Immature natural killer cell (primary cell): ENCODE data around the gene MICA. TPM values are rescaled to one million over a fixed set of nuclear protein-coding genes. Genes with fewer than 3 reads are reported as not detected.
"Not testable (repeated sequence)": the region's sequence is repeated elsewhere in the genome, so short reads cannot be mapped to it uniquely, and the experiment has no call there.

Experiments used
- DNase-seq, 3 donors: peaks; one replicate each; pipeline ENCODE4 v3.0.0; 2022; ENCODE audit warnings: mixed read lengths in 1 of 3
- H3K27ac Mint-ChIP-seq, 6 donors: one replicate each; pipeline ENCODE4 v1.8.0; 2020; ENCODE audit warnings: mixed read lengths in 6 of 6, mild to moderate bottlenecking in 5 of 6, inconsistent platforms in 4 of 6, moderate library complexity in 3 of 6
- H3K27me3 Mint-ChIP-seq, 3 donors: one replicate each; pipeline ENCODE4 v1.8.0; 2020 to 2021; ENCODE audit warnings: low read depth in 3 of 3, mild to moderate bottlenecking in 3 of 3, mixed read lengths in 3 of 3, moderate library complexity in 3 of 3, inconsistent platforms in 1 of 3
- H3K36me3 Mint-ChIP-seq, 3 donors: one replicate each; pipeline ENCODE4 v1.8.0; 2020; ENCODE audit warnings: mixed read lengths in 3 of 3, inconsistent platforms in 2 of 3, mild to moderate bottlenecking in 2 of 3
- H3K4me1 Mint-ChIP-seq, 2 donors: one replicate each; pipeline ENCODE4 v1.8.0; 2020; ENCODE audit warnings: inconsistent platforms in 2 of 2, mild to moderate bottlenecking in 2 of 2, mixed read lengths in 2 of 2, moderate library complexity in 1 of 2
- H3K4me3 Mint-ChIP-seq, 5 donors: one replicate each; pipeline ENCODE4 v1.8.0; 2020; ENCODE audit warnings: mild to moderate bottlenecking in 5 of 5, mixed read lengths in 5 of 5, inconsistent platforms in 3 of 5, moderate library complexity in 3 of 5
- H3K9me3 Mint-ChIP-seq, 6 donors: one replicate each; pipeline ENCODE4 v1.8.0; 2020; ENCODE audit warnings: mild to moderate bottlenecking in 6 of 6, mixed read lengths in 6 of 6, inconsistent platforms in 4 of 6, moderate library complexity in 3 of 6
- polyA plus RNA-seq, 3 donors: library from polyadenylated mRNA; unstranded; fragments of 300-500 nt; fragmentation: Illumina TruSeq; gene quantifications; one replicate each; pipeline ENCODE4 v1.2.3, GENCODE V29; 2021

The MICA gene
- polyA plus RNA-seq, 3 donors from 2014 or later, result 5.7 to 6.9 (median 6.4) TPM

- no peaks in the 10 kb centered on the region for H3K9me3 Mint-ChIP-seq
- H3K4me3 Mint-ChIP-seq, result peak overlapping the region; percentile 80 to 99 (median 96)
- peak; percentile 20 to 27 (median 21) for DNase-seq
- peaks cover 73 to 79% of the 10 kb centered on the region in 2 donors for H3K4me1 Mint-ChIP-seq
- peaks cover 2 to 6% (median 5%) of the 10 kb centered on the region in 3 donors for H3K27me3 Mint-ChIP-seq
- H3K36me3 Mint-ChIP-seq, result no peaks in the 10 kb centered on the region
- peak overlapping the region; percentile 47 to 97 (median 87) for H3K27ac Mint-ChIP-seq
Observed at GRCh38 chr6:31402324-31403282, 792 bp upstream of the MICA start.

- not testable (repeated sequence) for H3K36me3 Mint-ChIP-seq, H3K9me3 Mint-ChIP-seq, DNase-seq, H3K27me3 Mint-ChIP-seq
- Mint-ChIP-seq H3K4me1 (peaks cover 74 to 82% of the 10 kb centered on the region in 2 donors), H3K27ac (peak overlapping the region; percentile 73 to 93 (median 86)), H3K4me3 (peak overlapping the region; percentile 80 to 99 (median 96))
Observed at GRCh38 chr6:31404061-31404364, 618 bp downstream of the MICA start.

- H3K27ac Mint-ChIP-seq, result peak overlapping the region in 2 of 6 donors; percentile 55 to 67
- H3K9me3 Mint-ChIP-seq, result no peaks in the 10 kb centered on the region
- H3K27me3 Mint-ChIP-seq, result peaks cover 0 to 3% (median 0%) of the 10 kb centered on the region in 3 donors
Observed at GRCh38 chr6:31405996-31406395, 2.6 kb downstream of the MICA start.

GRCh38 chr6:31407699-31408098 lies 4.3 kb downstream of the MICA start:
- peaks cover 57 to 59% of the 10 kb centered on the region in 2 donors for H3K4me1 Mint-ChIP-seq
- peaks cover 0 to 3% (median 0%) of the 10 kb centered on the region in 3 donors for H3K27me3 Mint-ChIP-seq
- no peaks in the 10 kb centered on the region for H3K9me3 Mint-ChIP-seq
- H3K4me3 Mint-ChIP-seq, result peak overlapping the region in 1 of 5 donors; percentile 2
- DNase-seq, result no peak
- no peaks in the 10 kb centered on the region for H3K36me3 Mint-ChIP-seq
- H3K27ac Mint-ChIP-seq, result peak overlapping the region in 2 of 6 donors; percentile 32 to 62

More at GRCh38 chr6:31405996-31406395, 2.6 kb downstream of the MICA start:
- Mint-ChIP-seq H3K36me3 (no peaks in the 10 kb centered on the region), H3K4me3 (peak overlapping the region in 2 of 5 donors; percentile 3 to 53), H3K4me1 (peaks cover 74 to 76% of the 10 kb centered on the region in 2 donors)
- no peak for DNase-seq

GRCh38 chr6:31412506-31412905 lies 9.1 kb downstream of the MICA start:
- Mint-ChIP-seq H3K27me3 (peaks cover 0 to 5% (median 0%) of the 10 kb centered on the region in 3 donors), H3K4me1 (peaks cover 18 to 25% of the 10 kb centered on the region in 2 donors), H3K9me3 (no peaks in the 10 kb centered on the region)

GRCh38 chr6:31414148-31414770 lies 10.9 kb downstream of the MICA start:
- not testable (repeated sequence) for H3K9me3 Mint-ChIP-seq, DNase-seq, H3K27me3 Mint-ChIP-seq, H3K4me3 Mint-ChIP-seq
- peaks cover 8 to 14% of the 10 kb centered on the region in 2 donors for H3K4me1 Mint-ChIP-seq
- peaks cover 7 to 17% (median 17%) of the 10 kb centered on the region in 3 donors for H3K36me3 Mint-ChIP-seq
- peak overlapping the region in 2 of 6 donors; percentile 16 to 32 for H3K27ac Mint-ChIP-seq

More at GRCh38 chr6:31412506-31412905, 9.1 kb downstream of the MICA start:
- DNase-seq, result no peak
- peaks cover 7 to 17% (median 17%) of the 10 kb centered on the region in 3 donors for H3K36me3 Mint-ChIP-seq
- H3K4me3 Mint-ChIP-seq, result no peak overlapping the region
- H3K27ac Mint-ChIP-seq, result no peak overlapping the region

GRCh38 chr6:31414771-31415265 lies 11.4 kb downstream of the MICA start:
- no peak for DNase-seq
- peaks cover 2 to 8% of the 10 kb centered on the region in 2 donors for H3K4me1 Mint-ChIP-seq
- H3K36me3 Mint-ChIP-seq, result peaks cover 7 to 17% (median 17%) of the 10 kb centered on the region in 3 donors
- H3K27me3 Mint-ChIP-seq, result peaks cover 0 to 5% (median 0%) of the 10 kb centered on the region in 3 donors
- no peak overlapping the region for H3K4me3 Mint-ChIP-seq
- H3K27ac Mint-ChIP-seq, result peak overlapping the region in 2 of 6 donors; percentile 16 to 32
- no peaks in the 10 kb centered on the region for H3K9me3 Mint-ChIP-seq

GRCh38 chr6:31416394-31417014 lies 13.1 kb downstream of the MICA start:
- Mint-ChIP-seq H3K27ac (peak overlapping the region in 5 of 6 donors; percentile 11 to 74 (median 41)), H3K27me3 (peaks cover 0 to 2% (median 0%) of the 10 kb centered on the region in 3 donors), H3K4me3 (no peak overlapping the region), H3K4me1 (no peaks in the 10 kb centered on the region), H3K9me3 (no peaks in the 10 kb centered on the region), H3K36me3 (peaks cover 7 to 17% (median 17%) of the 10 kb centered on the region in 3 donors)
- DNase-seq, result no peak

GRCh38 chr6:31418251-31418650 lies 14.9 kb downstream of the MICA start:
- no peaks in the 10 kb centered on the region for H3K9me3 Mint-ChIP-seq
- H3K27ac Mint-ChIP-seq, result peak overlapping the region in 2 of 6 donors; percentile 21 to 45
- no peak overlapping the region for H3K4me3 Mint-ChIP-seq
- H3K36me3 Mint-ChIP-seq, result peaks cover 7 to 15% (median 14%) of the 10 kb centered on the region in 3 donors
- no peaks in the 10 kb centered on the region for H3K4me1 Mint-ChIP-seq
- peaks cover 0 to 2% (median 0%) of the 10 kb centered on the region in 3 donors for H3K27me3 Mint-ChIP-seq
- DNase-seq, result no peak

GRCh38 chr6:31419842-31420241 lies 16.4 kb downstream of the MICA start:
- Mint-ChIP-seq H3K36me3 (peaks cover 7 to 13% (median 13%) of the 10 kb centered on the region in 3 donors), H3K27me3 (peaks cover 0 to 2% (median 0%) of the 10 kb centered on the region in 3 donors), H3K27ac (peak overlapping the region in 1 of 6 donors; percentile 4), H3K4me1 (no peaks in the 10 kb centered on the region), H3K4me3 (no peak overlapping the region), H3K9me3 (no peaks in the 10 kb centered on the region)
- DNase-seq, result no peak

- Mint-ChIP-seq H3K4me3 (no peak overlapping the region), H3K9me3 (no peaks in the 10 kb centered on the region), H3K36me3 (peaks cover 7 to 13% (median 13%) of the 10 kb centered on the region in 3 donors), H3K27me3 (peaks cover 0 to 2% (median 0%) of the 10 kb centered on the region in 3 donors), H3K27ac (no peak overlapping the region), H3K4me1 (no peaks in the 10 kb centered on the region)
- no peak for DNase-seq
Observed at GRCh38 chr6:31420546-31420945, 17.2 kb downstream of the MICA start.

- Mint-ChIP-seq H3K27ac (no peak overlapping the region), H3K4me3 (no peak overlapping the region), H3K36me3 (no peaks in the 10 kb centered on the region), H3K4me1 (no peaks in the 10 kb centered on the region), H3K27me3 (peaks cover 0 to 3% (median 0%) of the 10 kb centered on the region in 3 donors), H3K9me3 (no peaks in the 10 kb centered on the region)
- DNase-seq, result no peak
Observed at GRCh38 chr6:31422587-31422986, 19.2 kb downstream of the MICA start.

GRCh38 chr6:31423550-31423949 lies 20.2 kb downstream of the MICA start:
- no peaks in the 10 kb centered on the region for H3K4me1 Mint-ChIP-seq
- no peaks in the 10 kb centered on the region for H3K9me3 Mint-ChIP-seq
- peaks cover 0 to 3% (median 0%) of the 10 kb centered on the region in 3 donors for H3K27me3 Mint-ChIP-seq
- no peaks in the 10 kb centered on the region for H3K36me3 Mint-ChIP-seq
- DNase-seq, result no peak
- H3K27ac Mint-ChIP-seq, result no peak overlapping the region
- H3K4me3 Mint-ChIP-seq, result no peak overlapping the region
